Measurements from ENCODE around the gene RIN1.
A peak's percentile ranks its signal among the peaks of the same experiment; 100 is the strongest.

Gene RIN1

GRCh38 chr11:66315498-66315885, 20.7 kb downstream of the RIN1 start:
- no peak for DNase-seq (ENCODE audit: low read depth)
- H3K4me3 ChIP-seq (ENCODE audit: low read depth, low read length), result no peak overlapping the region
- TF ChIP-seq, protein P1, sequence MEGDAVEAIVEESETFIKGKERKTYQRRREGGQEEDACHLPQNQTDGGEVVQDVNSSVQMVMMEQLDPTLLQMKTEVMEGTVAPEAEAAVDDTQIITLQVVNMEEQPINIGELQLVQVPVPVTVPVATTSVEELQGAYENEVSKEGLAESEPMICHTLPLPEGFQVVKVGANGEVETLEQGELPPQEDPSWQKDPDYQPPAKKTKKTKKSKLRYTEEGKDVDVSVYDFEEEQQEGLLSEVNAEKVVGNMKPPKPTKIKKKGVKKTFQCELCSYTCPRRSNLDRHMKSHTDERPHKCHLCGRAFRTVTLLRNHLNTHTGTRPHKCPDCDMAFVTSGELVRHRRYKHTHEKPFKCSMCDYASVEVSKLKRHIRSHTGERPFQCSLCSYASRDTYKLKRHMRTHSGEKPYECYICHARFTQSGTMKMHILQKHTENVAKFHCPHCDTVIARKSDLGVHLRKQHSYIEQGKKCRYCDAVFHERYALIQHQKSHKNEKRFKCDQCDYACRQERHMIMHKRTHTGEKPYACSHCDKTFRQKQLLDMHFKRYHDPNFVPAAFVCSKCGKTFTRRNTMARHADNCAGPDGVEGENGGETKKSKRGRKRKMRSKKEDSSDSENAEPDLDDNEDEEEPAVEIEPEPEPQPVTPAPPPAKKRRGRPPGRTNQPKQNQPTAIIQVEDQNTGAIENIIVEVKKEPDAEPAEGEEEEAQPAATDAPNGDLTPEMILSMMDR (IDR thresholded peaks at IDR 0.05; ENCODE audit: low read depth, low read length), result no peak
- TF ChIP-seq, protein P2, sequence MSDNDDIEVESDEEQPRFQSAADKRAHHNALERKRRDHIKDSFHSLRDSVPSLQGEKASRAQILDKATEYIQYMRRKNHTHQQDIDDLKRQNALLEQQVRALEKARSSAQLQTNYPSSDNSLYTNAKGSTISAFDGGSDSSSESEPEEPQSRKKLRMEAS (IDR thresholded peaks at IDR 0.05; ENCODE audit: low read depth, low read length), result no peak
- no peak for TF ChIP-seq MYC (IDR thresholded peaks at IDR 0.05; ENCODE audit: low read depth, low read length)
- TF ChIP-seq POLR2A (IDR thresholded peaks at IDR 0.05; ENCODE audit: extremely low read depth, insufficient read length), result no peak

- no peak overlapping the region for H3K4me3 ChIP-seq (ENCODE audit: low read depth, low read length)
- TF ChIP-seq, protein P2 (IDR thresholded peaks at IDR 0.05; ENCODE audit: low read depth, low read length), result no peak
- TF ChIP-seq, protein P1 (IDR thresholded peaks at IDR 0.05; ENCODE audit: low read depth, low read length), result no peak
- TF ChIP-seq POLR2A (IDR thresholded peaks at IDR 0.05; ENCODE audit: extremely low read depth, insufficient read length) (no peak), MYC (IDR thresholded peaks at IDR 0.05; ENCODE audit: low read depth, low read length) (no peak)
Measured at GRCh38 chr11:66314561-66315497, 21.4 kb downstream of the RIN1 start.

DNA sequence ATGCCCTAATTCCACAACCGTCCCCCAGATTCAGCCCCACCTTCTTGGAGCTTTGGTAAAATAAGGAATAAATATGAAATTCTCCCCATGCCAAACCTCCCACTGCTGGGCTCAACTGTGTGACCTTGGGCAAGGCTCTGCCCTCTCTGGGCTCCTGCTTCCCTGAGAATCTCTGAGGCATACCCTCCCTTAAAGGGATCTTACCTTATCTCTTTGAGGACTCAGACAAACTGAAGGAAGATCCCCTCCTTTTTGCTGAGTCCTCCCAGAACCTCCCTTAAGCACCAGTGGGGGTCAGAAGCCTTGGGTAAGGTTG, 22.1 kb downstream of the RIN1 start:
- TF ChIP-seq MYC (IDR thresholded peaks at IDR 0.05; ENCODE audit: low read depth, low read length) (no peak), POLR2A (IDR thresholded peaks at IDR 0.05; ENCODE audit: extremely low read depth, insufficient read length) (no peak)
- TF ChIP-seq, protein P2 (IDR thresholded peaks at IDR 0.05; ENCODE audit: low read depth, low read length), result no peak
- TF ChIP-seq, protein P1 (IDR thresholded peaks at IDR 0.05; ENCODE audit: low read depth, low read length), result no peak
- no peak overlapping the region for H3K4me3 ChIP-seq (ENCODE audit: low read depth, low read length)
- DNase-seq (ENCODE audit: low read depth), result no peak

More at GRCh38 chr11:66314561-66315497, 21.4 kb downstream of the RIN1 start:
- no peak for DNase-seq (ENCODE audit: low read depth)

- peak; percentile 46 for DNase-seq (ENCODE audit: low read depth)
- TF ChIP-seq MYC (IDR thresholded peaks at IDR 0.05; ENCODE audit: low read depth, low read length) (no peak), POLR2A (IDR thresholded peaks at IDR 0.05; ENCODE audit: extremely low read depth, insufficient read length) (no peak)
- TF ChIP-seq, protein P2 (IDR thresholded peaks at IDR 0.05; ENCODE audit: low read depth, low read length), result no peak
- TF ChIP-seq, protein P1 (IDR thresholded peaks at IDR 0.05; ENCODE audit: low read depth, low read length), result no peak
- no peak overlapping the region for H3K4me3 ChIP-seq (ENCODE audit: low read depth, low read length)
Measured at GRCh38 chr11:66313321-66314185, 22.7 kb downstream of the RIN1 start.

- H3K4me3 ChIP-seq (ENCODE audit: low read depth, low read length), result peak overlapping the region; percentile 66
- TF ChIP-seq MYC (IDR thresholded peaks at IDR 0.05; ENCODE audit: low read depth, low read length), result peak; percentile 55; the same call in 1 of the 2 replicates
- TF ChIP-seq, protein P2 (IDR thresholded peaks at IDR 0.05; ENCODE audit: low read depth, low read length), result peak; percentile 78
- TF ChIP-seq POLR2A (IDR thresholded peaks at IDR 0.05; ENCODE audit: extremely low read depth, insufficient read length), result peak; percentile 50
- TF ChIP-seq, protein P1 (IDR thresholded peaks at IDR 0.05; ENCODE audit: low read depth, low read length), result no peak
- DNase-seq (ENCODE audit: low read depth), result peak; percentile 99
Measured at GRCh38 chr11:66312549-66313320, 23.5 kb downstream of the RIN1 start.

All from NB4 (cell line).